ENCODE measurements around the gene C11orf58. TPM values are rescaled to one million over a fixed set of nuclear protein-coding genes. Genes with fewer than 3 reads are reported as not detected.

The C11orf58 gene
- total and polyA plus RNA-seq, 8 donors, result 39.3 to 73.6 (median 53.5) TPM

DNA sequence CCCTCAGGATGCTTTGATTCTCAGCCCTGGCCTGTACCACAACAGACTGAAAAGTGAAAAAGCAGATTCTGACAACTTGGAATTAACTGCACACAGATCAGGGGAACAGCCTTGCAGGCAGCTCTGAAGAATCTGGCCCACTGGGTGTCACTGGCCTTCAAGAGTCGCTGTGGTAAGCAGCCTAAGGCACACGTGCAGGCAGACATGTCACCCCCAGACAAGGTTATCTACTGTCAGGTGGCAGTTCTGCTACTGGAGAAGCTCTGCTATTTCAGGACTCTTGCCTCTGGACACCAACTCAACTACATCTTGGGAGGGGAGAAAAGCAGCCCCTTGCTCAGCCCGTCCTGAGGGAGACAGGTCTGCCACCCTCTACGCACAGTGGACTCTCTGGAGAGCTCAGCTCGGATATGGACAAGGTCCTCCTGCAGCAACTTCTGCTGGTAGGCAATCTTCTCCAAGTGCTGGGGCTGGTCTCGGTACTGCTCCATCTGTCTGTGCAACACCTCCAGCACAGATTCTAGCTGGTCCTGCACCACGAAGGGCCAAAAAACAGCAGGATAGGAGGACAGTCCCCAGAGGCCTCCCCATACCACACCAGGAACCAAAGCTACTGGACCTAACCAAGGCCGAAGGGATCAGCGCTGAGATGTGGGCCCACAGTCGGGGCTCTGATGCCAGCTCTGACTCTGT, 63.0 kb downstream of the C11orf58 start:
- Histone ChIP-seq H3K27ac (no peak overlapping the region), H3K9me3 (no peaks in the 10 kb centered on the region), H3K27me3 (no peaks in the 10 kb centered on the region), H3K4me3 (no peak overlapping the region), H3K36me3 (peaks cover 0 to 12% (median 0%) of the 10 kb centered on the region in 3 donors), H3K4me1 (peaks cover 0 to 7% (median 3%) of the 10 kb centered on the region in 3 donors)
- no peak for FAIRE-seq
- no peak for ATAC-seq
- intact Hi-C loops (cut with DNase I), result loop anchor here in 1 of 3 donors (10.0 kb wide), 1 partner anchor 263 kb away; no protein-coding TSS in a partner anchor
- TF ChIP-seq, protein P1, sequence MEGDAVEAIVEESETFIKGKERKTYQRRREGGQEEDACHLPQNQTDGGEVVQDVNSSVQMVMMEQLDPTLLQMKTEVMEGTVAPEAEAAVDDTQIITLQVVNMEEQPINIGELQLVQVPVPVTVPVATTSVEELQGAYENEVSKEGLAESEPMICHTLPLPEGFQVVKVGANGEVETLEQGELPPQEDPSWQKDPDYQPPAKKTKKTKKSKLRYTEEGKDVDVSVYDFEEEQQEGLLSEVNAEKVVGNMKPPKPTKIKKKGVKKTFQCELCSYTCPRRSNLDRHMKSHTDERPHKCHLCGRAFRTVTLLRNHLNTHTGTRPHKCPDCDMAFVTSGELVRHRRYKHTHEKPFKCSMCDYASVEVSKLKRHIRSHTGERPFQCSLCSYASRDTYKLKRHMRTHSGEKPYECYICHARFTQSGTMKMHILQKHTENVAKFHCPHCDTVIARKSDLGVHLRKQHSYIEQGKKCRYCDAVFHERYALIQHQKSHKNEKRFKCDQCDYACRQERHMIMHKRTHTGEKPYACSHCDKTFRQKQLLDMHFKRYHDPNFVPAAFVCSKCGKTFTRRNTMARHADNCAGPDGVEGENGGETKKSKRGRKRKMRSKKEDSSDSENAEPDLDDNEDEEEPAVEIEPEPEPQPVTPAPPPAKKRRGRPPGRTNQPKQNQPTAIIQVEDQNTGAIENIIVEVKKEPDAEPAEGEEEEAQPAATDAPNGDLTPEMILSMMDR (IDR thresholded peaks at IDR 0.05), result no peak
- peak in 1 of 6 donors; percentile 24 for DNase-seq
- WGBS, 2 donors, result 88 to 89% methylated on average over 10 of the region's 10 CpGs

DNA sequence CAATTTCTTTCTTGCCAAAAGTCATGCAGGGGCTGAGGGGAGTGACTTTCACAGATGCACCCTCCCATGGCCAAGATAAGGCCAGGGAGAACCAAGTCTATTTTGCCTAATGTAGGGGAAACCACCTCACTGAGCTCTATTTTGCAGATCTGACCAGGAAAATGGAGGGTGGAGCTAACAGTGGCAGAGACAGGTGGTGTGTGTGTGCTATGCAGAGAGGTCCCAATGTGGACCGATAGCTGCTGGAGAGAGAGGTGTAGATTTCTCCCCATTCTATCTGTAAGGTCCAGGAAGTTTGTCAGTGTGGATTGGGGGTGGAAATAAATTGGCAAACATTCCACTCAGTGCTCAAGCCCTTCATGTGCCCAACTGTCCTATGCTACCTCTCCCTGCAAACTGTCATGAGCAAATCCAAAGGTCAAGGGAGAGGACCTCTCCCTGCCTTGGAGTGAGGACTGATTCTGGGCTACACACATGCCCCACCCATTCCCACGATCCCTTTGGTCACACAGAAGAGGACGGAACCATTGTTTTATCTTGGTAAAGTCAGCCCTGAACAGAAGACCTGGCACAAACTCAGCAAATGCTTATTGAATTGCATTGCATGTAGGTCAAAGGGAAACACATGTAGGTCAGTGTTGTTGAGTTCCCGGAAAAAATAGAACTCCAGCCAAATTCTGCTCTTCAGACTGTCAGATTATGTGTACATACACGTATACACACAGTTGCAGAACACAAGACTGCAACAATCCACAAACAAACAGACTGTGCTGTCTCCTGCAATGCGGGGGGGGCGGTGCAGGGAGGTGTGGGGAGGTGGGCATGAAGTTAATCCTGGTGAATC, 65.9 kb downstream of the C11orf58 start:
- peaks cover 0 to 7% (median 3%) of the 10 kb centered on the region in 3 donors for H3K4me1 ChIP-seq
- H3K36me3 ChIP-seq, result peaks cover 0 to 12% (median 0%) of the 10 kb centered on the region in 3 donors
- H3K4me3 ChIP-seq, result no peak overlapping the region
- ATAC-seq, result peak; percentile 45 to 68 (median 66)
- no peaks in the 10 kb centered on the region for H3K9me3 ChIP-seq
- no peaks in the 10 kb centered on the region for H3K27me3 ChIP-seq
- peak overlapping the region in 1 of 4 donors; percentile 23 for H3K27ac ChIP-seq
- intact Hi-C loops (cut with DNase I), result loop anchor here in 1 of 3 donors (10.0 kb wide), 1 partner anchor 260 kb away; no protein-coding TSS in a partner anchor
- peak in 1 of 6 donors; percentile 1 for DNase-seq
- 30 to 43% methylated on average over 7 of the region's 7 CpGs for WGBS, 2 donors
- FAIRE-seq, result no peak
- TF ChIP-seq, protein P1 (IDR thresholded peaks at IDR 0.05), result no peak

DNA sequence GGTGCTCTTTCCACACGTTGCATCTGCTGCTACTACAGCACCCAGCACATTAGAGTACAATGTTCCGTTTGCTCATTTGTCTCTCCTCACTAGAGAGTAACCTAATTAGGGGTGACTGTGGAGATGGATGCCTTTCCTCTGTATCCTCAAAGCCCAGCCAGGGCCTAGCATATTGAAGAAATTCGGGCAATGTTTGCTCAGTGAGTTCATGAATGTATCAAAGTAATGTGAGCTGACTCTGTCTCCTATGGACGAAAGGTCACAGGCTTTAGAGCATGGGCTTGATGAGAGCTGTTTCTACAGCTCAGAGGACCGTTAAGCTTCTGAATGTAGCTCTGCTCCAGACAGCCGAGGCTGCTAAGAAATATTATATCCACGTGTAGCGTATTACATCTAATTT, 67.5 kb downstream of the C11orf58 start:
- ATAC-seq, result no peak
- no peak for FAIRE-seq
- H3K4me1 ChIP-seq, result peaks cover 0 to 12% (median 3%) of the 10 kb centered on the region in 3 donors
- no peak for DNase-seq
- TF ChIP-seq, protein P1 (IDR thresholded peaks at IDR 0.05), result no peak
- no peaks in the 10 kb centered on the region for H3K9me3 ChIP-seq
- no peak overlapping the region for H3K4me3 ChIP-seq
- WGBS, 2 donors, result 84 to 88% methylated on average over 8 of the region's 8 CpGs
- H3K27me3 ChIP-seq, result no peaks in the 10 kb centered on the region
- intact Hi-C loops (cut with DNase I), result loop anchor here in 1 of 3 donors (10.0 kb wide), 1 partner anchor 259 kb away; no protein-coding TSS in a partner anchor
- peaks cover 0 to 13% (median 0%) of the 10 kb centered on the region in 3 donors for H3K36me3 ChIP-seq
- no peak overlapping the region for H3K27ac ChIP-seq

DNA sequence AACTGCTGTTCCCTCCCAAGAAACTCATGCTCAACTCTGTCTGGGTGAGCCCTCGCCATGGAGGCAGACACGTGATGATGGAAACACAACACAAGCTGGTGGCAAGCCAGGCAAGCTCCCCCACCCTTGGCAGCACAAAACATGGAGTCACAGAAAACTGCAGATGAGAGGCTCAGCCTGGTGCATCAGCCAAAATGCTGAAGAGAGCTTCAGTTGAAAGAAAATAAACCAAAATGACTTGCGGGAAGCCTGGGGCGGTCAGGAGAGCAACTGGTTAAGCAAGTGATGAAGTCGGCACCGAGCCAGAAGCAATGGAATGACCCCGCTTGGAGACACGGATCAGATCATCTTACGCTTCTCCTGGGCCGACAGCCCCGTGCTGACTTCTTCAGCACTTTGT, 68.3 kb downstream of the C11orf58 start:
- H3K9me3 ChIP-seq, result no peaks in the 10 kb centered on the region
- TF ChIP-seq, protein P1 (IDR thresholded peaks at IDR 0.05), result no peak
- no peaks in the 10 kb centered on the region for H3K27me3 ChIP-seq
- peaks cover 0 to 15% (median 0%) of the 10 kb centered on the region in 3 donors for H3K36me3 ChIP-seq
- no peak for ATAC-seq
- WGBS, 2 donors, result 69 to 77% methylated on average over 11 of the region's 11 CpGs
- no peak for FAIRE-seq
- intact Hi-C loops (cut with DNase I), result loop anchor here in 1 of 3 donors (10.0 kb wide), 1 partner anchor 258 kb away; no protein-coding TSS in a partner anchor
- H3K27ac ChIP-seq, result peak overlapping the region in 1 of 4 donors; percentile 8
- no peak overlapping the region for H3K4me3 ChIP-seq
- DNase-seq, result no peak
- peaks cover 0 to 12% (median 3%) of the 10 kb centered on the region in 3 donors for H3K4me1 ChIP-seq
